ENCODE measurements around the gene LEUTX.

- no peak for TF ChIP-seq CTCF (IDR thresholded peaks at IDR 0.05; ENCODE audit: low read depth, low read length, missing input control)
- TF ChIP-seq FOXA1 (IDR thresholded peaks at IDR 0.05), result no peak
- no peak for TF ChIP-seq GABPA (IDR thresholded peaks at IDR 0.05 in 1 of 2, conservative IDR thresholded peaks at IDR 0.05 in 1 of 2)
- no peak for TF ChIP-seq JUND (IDR thresholded peaks at IDR 0.05)
- TF ChIP-seq MAX (IDR thresholded peaks at IDR 0.05), result no peak
- no peak for TF ChIP-seq SP1 (IDR thresholded peaks at IDR 0.05)
These were observed 40.8 kb upstream of the LEUTX start, which contains the start of gene CLC for GRCh38 chr19:39737891-39738290.

Measured in liver (tissue), 3 donors.